BLaER1 (cell line): ENCODE results near the gene SMC6.

Source experiments
- H3K27ac ChIP-seq: shearing (Covaris generic); formaldehyde crosslinking; 2 replicates; pipeline ENCODE4 v1.8.1; 2022
- H3K27me3 ChIP-seq: shearing (Covaris generic); formaldehyde crosslinking; 2 replicates; pipeline ENCODE4 v1.8.1; 2022
- H3K36me3 ChIP-seq: shearing (Covaris generic); formaldehyde crosslinking; 2 replicates; pipeline ENCODE4 v1.8.1; 2022
- H3K4me1 ChIP-seq: shearing (Covaris generic); formaldehyde crosslinking; 2 replicates; pipeline ENCODE4 v1.8.1; 2022
- H3K4me2 ChIP-seq: shearing (Covaris generic); formaldehyde crosslinking; 2 replicates; pipeline ENCODE4 v1.8.1; 2022
- H3K4me3 ChIP-seq: shearing (Covaris generic); formaldehyde crosslinking; 2 replicates; pipeline ENCODE4 v1.8.1; 2022
- H3K9ac ChIP-seq: shearing (Covaris generic); formaldehyde crosslinking; 2 replicates; pipeline ENCODE4 v1.8.1; 2022
- H3K9me3 ChIP-seq: shearing (Covaris generic); formaldehyde crosslinking; 2 replicates; pipeline ENCODE4 v1.8.1; 2022
- H4K20me1 ChIP-seq: shearing (Covaris generic); formaldehyde crosslinking; 2 replicates; pipeline ENCODE4 v1.8.1; 2022
- Cebpa-rat ChIP-seq: shearing (Covaris generic); IDR thresholded peaks from 2 replicates; pipeline ENCODE4 v1.8.1; 2022

The SMC6 gene

DNA sequence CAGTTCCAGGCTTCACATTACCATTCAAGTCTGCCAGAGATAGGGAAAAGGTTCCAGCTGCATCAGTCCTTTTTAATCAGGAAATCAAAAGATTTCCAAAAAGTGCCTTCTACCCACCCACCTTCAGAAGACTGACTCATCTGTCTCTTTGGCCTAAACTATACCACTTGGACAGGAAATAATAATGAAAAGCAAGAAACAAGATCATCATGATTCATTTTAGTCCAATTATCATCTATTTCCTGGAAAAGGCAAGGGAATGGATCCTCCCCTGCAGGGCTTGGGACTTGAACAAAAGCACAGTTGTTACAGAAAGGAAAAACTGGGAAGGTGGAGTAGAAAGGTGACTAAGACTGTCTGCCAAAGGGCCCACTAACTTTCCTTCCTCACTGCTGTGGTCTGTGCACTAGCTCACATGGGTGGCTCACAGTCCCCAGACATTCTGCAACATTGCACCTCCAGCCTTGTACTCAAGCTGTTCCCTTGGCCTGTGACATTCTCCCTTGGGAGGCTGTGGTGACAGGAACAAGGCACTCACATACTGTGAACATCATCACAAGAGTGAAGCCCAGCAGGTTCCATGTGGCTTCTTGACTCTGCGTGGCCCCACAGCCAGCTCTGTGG, 137.8 kb downstream of the SMC6 start:
- Histone ChIP-seq H3K36me3 (no peaks in the 10 kb centered on the region), H3K9me3 (no peaks in the 10 kb centered on the region), H3K4me1 (peaks cover 9% of the 10 kb centered on the region; the same call in 1 of the 2 replicates), H3K4me3 (no peak overlapping the region), H3K4me2 (no peak overlapping the region), H4K20me1 (no peaks in the 10 kb centered on the region), H3K27ac (no peak overlapping the region), H3K9ac (no peak overlapping the region), H3K27me3 (no peaks in the 10 kb centered on the region)
- TF ChIP-seq Cebpa-rat = no peak

DNA sequence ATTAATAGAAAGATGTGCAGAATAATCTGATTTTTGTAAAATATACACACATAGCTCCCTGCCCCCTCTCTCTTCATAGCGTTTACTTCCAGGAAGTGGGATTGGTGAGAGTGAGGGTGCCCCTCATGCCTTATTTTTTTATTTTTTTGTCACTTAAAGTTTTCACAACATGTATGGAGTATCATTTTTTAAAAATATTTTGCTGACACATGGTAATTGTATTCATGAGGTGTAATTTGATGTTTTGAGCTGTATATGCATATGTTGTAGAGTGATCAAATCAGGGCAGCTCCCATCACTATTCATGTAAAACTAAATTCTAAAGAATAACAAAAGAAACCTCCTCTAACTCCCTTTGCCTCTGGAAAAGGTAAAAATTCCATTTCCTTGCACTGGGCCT, 138.5 kb downstream of the SMC6 start:
- no peaks in the 10 kb centered on the region for H3K27me3 ChIP-seq
- peaks cover 9% of the 10 kb centered on the region; the same call in 1 of the 2 replicates for H3K4me1 ChIP-seq
- H3K27ac ChIP-seq = no peak overlapping the region
- H4K20me1 ChIP-seq = no peaks in the 10 kb centered on the region
- no peak for TF ChIP-seq Cebpa-rat
- no peaks in the 10 kb centered on the region for H3K36me3 ChIP-seq
- no peak overlapping the region for H3K4me2 ChIP-seq
- no peaks in the 10 kb centered on the region for H3K9me3 ChIP-seq
- no peak overlapping the region for H3K9ac ChIP-seq
- H3K4me3 ChIP-seq = no peak overlapping the region

- no peaks in the 10 kb centered on the region for H3K36me3 ChIP-seq
- H4K20me1 ChIP-seq = no peaks in the 10 kb centered on the region
- no peak overlapping the region for H3K9ac ChIP-seq
- no peak overlapping the region for H3K4me3 ChIP-seq
- H3K27ac ChIP-seq = no peak overlapping the region
- no peaks in the 10 kb centered on the region for H3K27me3 ChIP-seq
- H3K4me1 ChIP-seq = peaks cover 9% of the 10 kb centered on the region; the same call in 1 of the 2 replicates
- no peaks in the 10 kb centered on the region for H3K9me3 ChIP-seq
- TF ChIP-seq Cebpa-rat = no peak
- H3K4me2 ChIP-seq = no peak overlapping the region
Observed at GRCh38 chr2:17614174-17614930, 139.3 kb downstream of the SMC6 start.
